Nephron (organoid): ENCODE results near the gene NFKBIA.

ENCODE experiments used
- H3K27ac Mint-ChIP-seq, 3 experiments: 2 replicates each; pipeline ENCODE4 v1.8.0; 2020; ENCODE audit warnings: mixed read lengths in 3 of 3, mild to moderate bottlenecking in 2 of 3, moderate library complexity in 1 of 3
- H3K27me3 Mint-ChIP-seq: 2 replicates; pipeline ENCODE4 v1.8.0; 2021; ENCODE audit warnings: low read depth, mild to moderate bottlenecking, moderate library complexity, mixed read lengths
- H3K36me3 Mint-ChIP-seq: 2 replicates; pipeline ENCODE4 v1.8.0; 2020; ENCODE audit warnings: low read depth, mixed read lengths
- H3K4me1 Mint-ChIP-seq: 2 replicates; pipeline ENCODE4 v1.8.0; 2020; ENCODE audit warnings: mixed read lengths
- H3K4me3 Mint-ChIP-seq, 3 experiments: 2 replicates each; pipeline ENCODE4 v1.8.0; 2020; ENCODE audit warnings: mild to moderate bottlenecking in 3 of 3, mixed read lengths in 3 of 3, moderate library complexity in 2 of 3
- H3K9me3 Mint-ChIP-seq: 2 replicates; pipeline ENCODE4 v1.8.0; 2020; ENCODE audit warnings: mixed read lengths
- TF ChIP-seq, protein P1 (sequence below), 3 experiments: fragments of 200-600 bp; sonication (generic); IDR thresholded peaks; one replicate each; pipeline ENCODE4 v1.5.0; 2021; ENCODE audit warnings: antibody characterized with exemption in 3 of 3; ENCODE audit not compliant: unreplicated experiment in 3 of 3

The NFKBIA gene

DNA sequence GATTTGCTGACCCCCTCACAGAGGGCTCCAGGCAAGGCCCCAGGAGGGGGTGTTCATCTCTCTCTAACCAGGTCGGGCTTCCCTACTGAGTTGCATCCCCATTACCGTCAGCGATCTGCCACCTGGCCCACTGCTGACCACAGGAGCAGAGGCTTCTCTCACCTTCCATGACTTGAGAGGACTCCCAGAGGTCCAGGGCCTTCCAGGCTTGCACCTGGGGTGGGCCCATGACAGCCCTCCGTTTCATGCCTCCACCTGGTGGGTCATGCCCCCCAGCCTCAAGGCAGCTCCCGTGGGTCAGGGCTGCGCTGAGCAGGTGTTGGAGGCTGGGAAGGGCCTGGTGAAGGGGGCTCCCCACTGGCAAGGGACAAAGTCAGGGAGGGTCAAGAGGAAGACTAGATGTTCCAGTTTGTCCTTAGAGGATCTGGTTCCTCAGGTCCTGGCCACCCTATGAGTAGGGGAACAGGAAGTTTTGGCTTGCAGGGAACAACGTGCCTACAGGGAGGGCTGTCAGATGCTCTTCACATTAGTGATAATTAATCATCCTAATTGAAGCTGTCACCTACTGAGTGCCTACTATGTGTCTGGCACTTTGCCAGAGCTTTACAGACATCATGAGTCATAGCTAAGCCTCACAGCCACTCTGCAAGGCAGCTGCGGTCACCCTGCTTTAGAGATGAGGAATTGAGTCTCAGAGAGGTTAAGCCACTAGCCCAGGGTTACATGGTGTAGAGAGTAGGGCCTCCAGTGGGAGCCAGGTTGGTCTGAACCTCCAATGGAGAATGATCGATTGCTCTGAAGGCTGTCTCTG is 13.8 kb downstream of the NFKBIA start:
- peaks cover 15% of the 10 kb centered on the region for H3K4me1 Mint-ChIP-seq
- H3K9me3 Mint-ChIP-seq, result no peaks in the 10 kb centered on the region
- TF ChIP-seq, protein P1, sequence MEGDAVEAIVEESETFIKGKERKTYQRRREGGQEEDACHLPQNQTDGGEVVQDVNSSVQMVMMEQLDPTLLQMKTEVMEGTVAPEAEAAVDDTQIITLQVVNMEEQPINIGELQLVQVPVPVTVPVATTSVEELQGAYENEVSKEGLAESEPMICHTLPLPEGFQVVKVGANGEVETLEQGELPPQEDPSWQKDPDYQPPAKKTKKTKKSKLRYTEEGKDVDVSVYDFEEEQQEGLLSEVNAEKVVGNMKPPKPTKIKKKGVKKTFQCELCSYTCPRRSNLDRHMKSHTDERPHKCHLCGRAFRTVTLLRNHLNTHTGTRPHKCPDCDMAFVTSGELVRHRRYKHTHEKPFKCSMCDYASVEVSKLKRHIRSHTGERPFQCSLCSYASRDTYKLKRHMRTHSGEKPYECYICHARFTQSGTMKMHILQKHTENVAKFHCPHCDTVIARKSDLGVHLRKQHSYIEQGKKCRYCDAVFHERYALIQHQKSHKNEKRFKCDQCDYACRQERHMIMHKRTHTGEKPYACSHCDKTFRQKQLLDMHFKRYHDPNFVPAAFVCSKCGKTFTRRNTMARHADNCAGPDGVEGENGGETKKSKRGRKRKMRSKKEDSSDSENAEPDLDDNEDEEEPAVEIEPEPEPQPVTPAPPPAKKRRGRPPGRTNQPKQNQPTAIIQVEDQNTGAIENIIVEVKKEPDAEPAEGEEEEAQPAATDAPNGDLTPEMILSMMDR (IDR thresholded peaks at IDR 0.05; ENCODE audit: unreplicated experiment in 3 of 3), result no peak
- no peak overlapping the region for H3K4me3 Mint-ChIP-seq
- peaks cover 4% of the 10 kb centered on the region for H3K27me3 Mint-ChIP-seq
- H3K36me3 Mint-ChIP-seq, result no peaks in the 10 kb centered on the region
- no peak overlapping the region for H3K27ac Mint-ChIP-seq

DNA sequence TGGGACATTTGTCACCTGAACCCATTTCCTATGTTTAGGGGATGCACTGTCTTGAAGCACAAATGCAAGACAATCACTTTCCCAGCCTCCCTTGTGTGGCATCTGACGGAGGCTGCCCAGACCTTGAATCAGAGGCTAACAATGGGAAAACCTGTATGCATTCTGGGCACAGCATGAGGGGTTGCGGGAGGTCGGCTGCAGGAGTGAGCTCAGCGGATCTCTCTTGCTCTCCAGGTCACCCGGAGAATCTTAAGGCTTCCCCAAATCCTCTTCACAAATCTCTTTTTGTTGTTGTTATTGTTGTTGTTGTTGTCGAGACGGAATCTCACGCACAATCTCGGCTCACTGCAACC is 15.3 kb downstream of the NFKBIA start:
- peaks cover 4% of the 10 kb centered on the region for H3K27me3 Mint-ChIP-seq

DNA sequence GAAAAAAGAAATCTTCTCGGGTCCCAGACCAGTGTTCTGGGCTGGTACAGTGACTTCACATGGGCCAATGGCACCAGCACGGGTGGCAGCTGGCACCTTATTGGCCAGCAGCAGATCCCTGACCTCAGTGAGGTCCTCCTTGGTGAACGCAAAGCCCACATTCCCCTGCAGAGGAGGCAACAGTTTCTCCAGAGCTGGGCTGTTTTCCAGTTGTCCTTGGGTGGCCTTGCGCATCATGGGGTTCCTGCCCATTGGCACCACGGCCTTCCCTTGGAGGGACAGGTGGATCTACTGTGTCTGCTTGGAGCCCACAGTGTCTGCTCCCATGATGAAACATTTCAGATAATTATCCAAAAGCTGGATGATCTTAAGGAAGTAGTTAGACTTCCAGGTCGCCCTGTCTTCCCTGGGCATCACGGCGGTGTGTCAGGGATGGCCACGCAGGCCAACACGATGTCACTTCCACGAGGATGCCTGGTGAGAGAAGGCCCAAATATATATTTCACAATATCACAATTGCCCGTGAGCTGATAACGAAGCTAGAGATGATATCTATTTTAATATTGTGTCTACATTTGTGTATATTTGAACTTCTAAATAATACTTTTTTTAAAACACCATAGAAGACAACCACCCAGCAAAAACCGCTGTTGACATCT is 15.8 kb downstream of the NFKBIA start:
- peaks cover 31% of the 10 kb centered on the region for H3K4me1 Mint-ChIP-seq
- no peak overlapping the region for H3K4me3 Mint-ChIP-seq
- no peaks in the 10 kb centered on the region for H3K36me3 Mint-ChIP-seq
- H3K9me3 Mint-ChIP-seq, result no peaks in the 10 kb centered on the region
- H3K27me3 Mint-ChIP-seq, result peaks cover 4% of the 10 kb centered on the region
- TF ChIP-seq, protein P1 (IDR thresholded peaks at IDR 0.05; ENCODE audit: unreplicated experiment in 3 of 3), result no peak
- H3K27ac Mint-ChIP-seq, result no peak overlapping the region

More for the DNA sequence above, 15.3 kb downstream of the NFKBIA start:
- Mint-ChIP-seq H3K27ac (no peak overlapping the region), H3K4me3 (no peak overlapping the region), H3K4me1 (peaks cover 27% of the 10 kb centered on the region), H3K36me3 (no peaks in the 10 kb centered on the region), H3K9me3 (no peaks in the 10 kb centered on the region)
- TF ChIP-seq, protein P1 (IDR thresholded peaks at IDR 0.05; ENCODE audit: unreplicated experiment in 3 of 3), result no peak

DNA sequence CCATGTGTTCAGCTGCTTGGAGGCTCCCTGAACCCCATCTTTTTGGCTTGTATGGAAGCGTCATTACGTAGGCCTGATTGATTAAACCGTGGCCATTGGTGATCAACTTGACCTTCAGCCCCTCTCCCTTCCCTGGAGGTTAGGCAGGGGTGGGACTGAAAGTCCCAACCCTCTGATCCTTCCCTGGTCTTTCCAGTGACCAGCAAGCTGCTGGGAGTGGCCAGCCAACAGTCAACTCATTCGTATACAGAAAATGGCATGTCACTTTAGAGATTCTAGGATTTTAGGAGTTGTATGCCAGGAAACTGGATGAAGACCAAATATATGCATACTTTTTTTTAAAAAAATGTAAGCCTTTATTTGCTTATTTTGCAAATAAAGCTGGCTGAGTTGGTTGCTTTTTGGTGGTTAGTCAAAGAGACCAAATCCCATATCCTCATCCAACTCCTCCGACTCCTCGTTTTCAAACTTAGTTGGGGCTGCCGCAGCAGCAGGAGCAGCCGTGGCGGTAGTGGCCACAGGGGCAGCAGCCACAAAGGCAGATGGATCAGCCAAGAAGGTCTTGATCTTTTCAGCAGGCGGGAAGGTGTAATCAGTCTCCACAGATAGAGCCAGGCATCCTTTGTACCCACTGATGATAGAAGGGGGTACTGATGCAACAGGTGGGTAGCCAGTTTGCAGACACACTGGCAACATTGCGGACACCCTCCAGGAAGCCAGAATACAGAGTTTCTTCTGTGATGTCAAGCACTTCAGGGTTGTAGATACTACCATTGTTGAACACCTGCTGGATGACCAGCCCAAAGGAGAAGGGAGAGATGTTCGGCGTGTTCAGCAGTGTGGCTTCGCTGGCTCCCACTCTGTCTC is 16.6 kb downstream of the NFKBIA start:
- H3K4me3 Mint-ChIP-seq, result no peak overlapping the region
- no peaks in the 10 kb centered on the region for H3K9me3 Mint-ChIP-seq
- H3K27me3 Mint-ChIP-seq, result peaks cover 4% of the 10 kb centered on the region
- H3K27ac Mint-ChIP-seq, result no peak overlapping the region
- H3K36me3 Mint-ChIP-seq, result no peaks in the 10 kb centered on the region
- peaks cover 39% of the 10 kb centered on the region for H3K4me1 Mint-ChIP-seq
- TF ChIP-seq, protein P1 (IDR thresholded peaks at IDR 0.05; ENCODE audit: unreplicated experiment in 3 of 3), result no peak

DNA sequence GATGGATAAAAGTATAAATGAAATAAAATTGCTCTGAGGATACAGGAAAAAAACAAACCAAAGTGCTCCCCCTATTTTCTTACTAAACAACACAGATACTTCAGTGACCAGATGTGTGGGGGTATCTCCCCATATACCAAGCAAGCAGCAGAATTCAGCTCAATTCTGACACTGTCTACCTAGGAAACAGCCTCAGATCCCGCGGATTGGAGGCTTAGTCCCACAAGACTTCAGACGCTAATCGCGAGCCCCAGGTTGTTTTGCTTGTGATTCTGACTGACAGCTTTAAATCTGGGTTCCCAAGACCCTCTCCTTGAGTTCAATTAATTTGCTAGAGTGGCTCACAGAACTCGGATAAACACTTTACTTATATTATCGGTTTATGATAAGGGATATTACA is 17.3 kb downstream of the NFKBIA start:
- peaks cover 39% of the 10 kb centered on the region for H3K4me1 Mint-ChIP-seq
- H3K36me3 Mint-ChIP-seq, result no peaks in the 10 kb centered on the region

More for the DNA sequence above, 17.3 kb downstream of the NFKBIA start:
- H3K9me3 Mint-ChIP-seq, result no peaks in the 10 kb centered on the region
- H3K27me3 Mint-ChIP-seq, result peaks cover 4% of the 10 kb centered on the region
- H3K4me3 Mint-ChIP-seq, result no peak overlapping the region
- TF ChIP-seq, protein P1 (IDR thresholded peaks at IDR 0.05; ENCODE audit: unreplicated experiment in 3 of 3), result no peak
- peak overlapping the region; percentile 97 to 99 (median 97) for H3K27ac Mint-ChIP-seq
